SIG-M5 treated with dmso at 0.1 percent for 504 hours (cell line): ENCODE data around the gene HOXA5.

Source experiments
- DNase-seq: peaks from one replicate; lab custom pipeline; 2025; ENCODE audit not compliant: unreplicated experiment; lab: John Stamatoyannopoulos, UW

The HOXA5 gene

DNA sequence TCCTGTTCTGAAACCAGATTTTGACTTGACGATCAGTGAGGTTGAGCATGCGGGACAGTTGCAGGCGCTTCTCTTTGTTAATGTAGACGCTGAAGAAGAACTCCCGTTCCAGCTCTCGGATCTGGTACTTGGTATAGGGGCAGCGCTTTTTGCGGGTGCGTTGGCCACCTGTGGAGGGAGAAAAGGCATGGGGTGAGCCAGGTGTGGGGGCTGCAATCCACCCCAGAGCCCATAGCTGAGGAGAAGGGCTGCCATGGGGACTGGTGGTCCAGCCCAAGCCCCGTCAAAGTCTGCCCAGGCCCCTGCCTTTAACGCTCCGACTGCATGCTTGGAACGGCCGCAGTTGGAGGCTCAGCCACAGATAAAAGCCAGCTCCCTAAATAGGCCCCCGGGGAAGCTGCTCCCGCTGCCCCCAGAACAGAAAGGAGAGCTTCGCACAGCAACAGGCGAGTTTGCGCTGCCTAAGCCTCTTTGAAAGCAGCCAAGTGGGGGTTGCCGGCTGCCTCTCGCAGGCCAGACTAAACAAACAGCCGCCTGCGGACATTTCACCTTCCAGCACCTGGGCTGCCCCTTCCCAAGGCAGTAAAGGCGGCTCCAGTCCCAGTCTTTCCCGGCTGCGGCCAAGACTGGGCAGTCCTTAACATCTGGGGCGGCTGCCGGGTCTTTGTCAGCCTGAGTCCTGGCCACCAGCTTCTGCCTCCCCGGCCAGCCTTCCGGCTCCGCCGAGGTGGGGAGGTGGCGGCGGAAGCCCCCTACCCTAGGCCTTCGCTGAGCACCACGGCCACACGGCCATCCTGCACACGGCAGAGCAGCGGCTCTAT, 39.6 kb upstream of the HOXA5 start:
- DNase-seq: no peak

DNA sequence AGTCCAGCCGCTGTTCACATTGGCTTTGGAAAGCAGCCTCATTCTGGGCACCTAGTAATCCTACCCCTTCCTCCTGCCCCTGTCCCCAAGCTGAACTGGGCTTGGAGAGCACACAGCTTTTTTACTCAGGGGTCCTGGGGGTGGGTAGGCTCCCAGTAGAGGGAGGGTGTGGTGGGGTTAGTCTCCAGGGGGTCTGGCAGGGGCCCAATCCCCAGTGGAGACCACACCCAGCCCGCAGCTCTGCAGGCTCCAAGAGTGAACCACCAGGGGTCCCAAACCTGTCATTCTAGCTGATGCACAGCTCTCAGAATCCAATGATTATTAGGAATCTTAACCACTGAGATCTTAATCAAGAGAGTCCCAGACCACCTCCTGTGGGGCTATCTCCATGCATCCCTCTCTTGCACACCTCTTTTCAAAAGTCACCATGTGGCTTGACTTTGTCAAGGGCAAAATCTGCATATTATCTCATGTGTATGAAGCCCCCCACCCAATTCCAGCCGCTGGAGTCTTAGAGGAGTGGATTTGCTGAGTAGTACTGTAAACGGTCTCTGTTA, 38.9 kb upstream of the HOXA5 start:
- DNase-seq: no peak

DNA sequence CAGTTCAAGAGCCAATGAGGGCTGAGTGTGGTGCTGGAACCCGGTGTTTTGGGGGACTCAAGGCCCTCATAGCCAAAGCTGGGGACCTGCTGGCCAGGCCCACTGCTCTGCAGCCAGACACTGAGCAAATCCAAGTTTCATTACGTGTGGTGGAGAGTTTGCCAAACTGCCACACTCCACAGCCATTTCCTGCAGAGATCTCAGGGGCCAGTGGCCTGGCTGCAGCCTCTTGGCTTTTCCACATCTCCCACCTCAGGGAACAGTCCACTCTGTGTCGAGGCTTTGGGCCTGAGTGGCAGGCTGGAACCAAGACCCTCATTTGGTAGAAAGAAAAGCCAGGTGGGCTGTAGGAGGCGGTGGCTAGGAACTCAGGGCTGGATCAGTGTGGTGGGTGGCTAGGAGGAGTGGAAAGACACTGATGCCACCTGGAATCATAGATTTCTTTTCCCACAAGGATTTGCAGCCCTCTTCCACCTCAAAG, 38.4 kb upstream of the HOXA5 start:
- no peak for DNase-seq

DNA sequence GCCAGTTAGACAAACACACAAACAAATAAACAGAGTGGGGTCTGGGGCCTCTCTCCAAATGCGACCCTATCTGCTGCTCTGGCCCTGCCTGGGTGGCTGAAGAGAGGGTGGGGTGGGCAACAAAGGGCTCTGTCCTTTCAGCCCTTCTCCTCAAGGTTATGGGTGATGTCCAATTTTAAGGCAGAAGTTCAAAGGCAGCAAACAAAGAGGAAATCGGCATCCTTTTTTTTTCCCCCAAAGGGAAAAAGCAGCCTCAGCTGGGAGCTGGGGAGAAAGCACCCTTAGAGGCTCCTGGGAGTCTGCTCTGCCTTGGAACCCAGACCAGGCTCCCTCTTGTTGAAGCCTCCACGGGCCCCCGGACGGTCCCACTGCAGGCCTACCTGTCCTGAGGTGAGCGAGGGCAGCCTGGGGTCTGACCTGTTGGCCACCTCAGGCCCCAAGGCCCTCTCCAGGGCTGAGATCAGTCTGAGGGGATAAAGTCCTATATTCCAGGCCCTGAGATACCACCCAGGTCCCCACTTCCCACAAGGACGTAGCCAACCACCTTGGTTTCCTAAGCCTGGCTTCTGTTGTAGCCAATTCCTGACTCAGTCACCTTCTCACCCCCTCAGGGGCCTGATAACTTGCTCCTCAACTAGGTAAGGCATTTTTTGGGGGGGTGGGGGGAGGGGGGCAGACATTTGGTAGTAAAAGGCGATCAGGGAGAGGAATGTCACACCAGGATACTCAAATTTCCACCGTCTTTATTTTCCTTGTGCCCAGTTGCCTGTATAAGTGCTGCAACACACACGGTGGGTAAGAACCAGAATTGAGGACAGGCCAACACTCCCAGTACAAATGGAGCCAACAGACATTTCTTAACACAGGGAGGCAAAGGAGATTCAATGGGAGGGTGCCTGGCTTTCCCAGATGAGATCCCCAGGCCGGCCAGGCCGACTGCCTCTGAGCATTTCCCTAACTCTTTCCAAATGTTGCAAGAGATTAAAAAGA, 37.2 kb upstream of the HOXA5 start:
- no peak for DNase-seq

DNA sequence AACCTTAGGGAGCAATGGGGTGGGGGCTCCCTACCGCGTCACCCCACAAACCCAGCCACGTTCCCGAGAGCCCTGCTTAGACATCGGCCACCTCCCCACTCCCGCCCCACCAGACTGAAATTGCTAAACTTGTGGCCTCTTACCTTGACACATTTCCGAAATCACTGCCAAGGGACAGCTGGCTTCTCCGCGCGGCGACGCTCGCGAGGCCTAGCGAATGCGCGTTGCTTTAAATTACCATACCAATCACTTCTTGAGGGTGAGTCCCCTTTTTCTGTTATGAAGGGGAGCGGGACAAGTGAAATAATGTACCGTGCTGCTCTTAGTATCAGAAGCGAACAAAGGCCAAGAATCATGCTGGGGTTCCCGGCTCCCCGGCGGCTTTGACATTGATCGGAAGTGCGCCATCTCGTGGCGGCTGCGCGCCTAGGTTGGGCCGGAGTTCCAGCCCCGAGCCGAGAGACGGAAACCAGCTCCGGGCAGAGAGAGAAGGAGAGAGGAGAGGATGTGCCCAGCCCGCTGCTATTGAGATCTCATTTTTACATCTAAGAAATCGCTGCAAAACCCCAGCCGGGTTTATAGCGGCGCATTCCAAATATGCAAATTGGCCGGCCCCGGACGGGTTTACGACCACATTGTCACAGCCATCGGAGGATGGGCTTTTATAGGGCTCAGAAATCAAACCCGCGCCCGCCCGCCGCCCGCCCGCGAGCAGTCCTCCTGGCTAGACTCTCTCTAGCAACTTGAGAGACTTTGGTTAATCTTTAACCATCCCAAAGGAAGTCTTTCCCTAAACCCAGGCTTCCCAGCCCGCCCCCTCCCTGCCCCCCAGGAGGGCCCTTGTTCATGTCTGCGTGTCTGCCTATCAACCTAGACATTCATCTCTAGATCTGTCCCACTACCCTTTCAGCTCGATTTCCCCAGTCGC, 36.3 kb upstream of the HOXA5 start:
- no peak for DNase-seq

DNA sequence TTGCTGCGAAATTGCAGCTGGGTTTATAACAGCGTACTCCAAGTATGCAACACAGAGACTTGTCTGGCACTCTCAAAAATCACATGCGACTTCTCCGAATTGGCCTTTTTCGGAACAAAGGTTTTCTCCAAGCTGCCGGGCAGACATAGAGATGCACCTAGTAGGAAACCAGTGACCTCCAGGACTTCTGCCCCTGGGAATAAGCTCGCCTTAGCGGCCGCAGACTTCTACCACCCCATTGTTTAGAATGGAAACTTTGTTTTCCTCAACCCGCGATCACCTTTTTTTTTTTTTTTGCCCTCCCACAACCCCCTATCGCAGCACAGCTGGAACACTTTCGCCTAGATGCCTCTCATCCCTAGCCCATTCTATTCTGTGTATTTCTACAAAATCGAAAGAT, 35.5 kb upstream of the HOXA5 start:
- DNase-seq: no peak

DNA sequence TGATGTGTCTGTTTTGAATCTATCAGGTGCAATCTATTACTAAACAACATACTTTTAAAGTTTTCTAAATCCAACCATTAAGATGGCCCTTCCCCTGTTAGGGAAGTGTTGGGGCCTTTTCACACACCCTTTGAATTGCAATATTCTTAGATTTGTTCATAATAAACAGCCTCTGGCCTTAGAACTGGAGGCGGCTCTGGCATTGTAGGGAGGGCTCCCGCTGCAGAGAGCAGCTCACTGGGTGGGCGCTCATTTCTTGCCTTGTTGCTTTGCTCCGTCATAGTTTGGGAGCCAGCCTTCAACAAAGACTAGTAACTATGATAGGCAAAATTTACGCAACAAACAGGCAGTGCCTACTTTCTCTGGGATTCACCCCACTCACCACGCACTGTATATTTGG, 34.9 kb upstream of the HOXA5 start:
- DNase-seq: no peak

DNA sequence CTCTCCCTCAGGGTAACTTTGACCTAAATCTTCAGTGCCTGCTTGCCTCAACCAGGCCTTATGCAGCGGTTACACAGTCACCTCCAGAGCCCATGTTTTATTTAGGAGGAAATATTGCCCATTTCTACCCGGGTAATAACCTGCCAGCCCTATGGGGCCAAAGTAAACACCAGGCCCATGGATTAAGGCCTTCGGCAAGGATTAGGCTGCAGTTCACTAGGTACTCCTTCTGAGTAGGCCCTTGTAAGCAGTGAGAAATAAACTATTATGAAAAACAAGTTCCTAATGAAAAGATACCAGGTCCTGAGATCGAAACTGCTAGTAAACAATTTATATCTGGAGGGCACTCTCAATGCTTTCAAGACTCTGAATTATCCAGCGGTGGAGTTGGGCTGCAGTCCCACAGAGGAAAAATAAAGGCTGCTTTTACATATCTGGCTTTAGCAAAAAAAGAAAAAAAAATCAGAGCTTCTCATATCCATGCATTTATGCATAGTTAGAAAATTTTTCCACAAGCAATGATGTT, 34.4 kb upstream of the HOXA5 start:
- DNase-seq: no peak

DNA sequence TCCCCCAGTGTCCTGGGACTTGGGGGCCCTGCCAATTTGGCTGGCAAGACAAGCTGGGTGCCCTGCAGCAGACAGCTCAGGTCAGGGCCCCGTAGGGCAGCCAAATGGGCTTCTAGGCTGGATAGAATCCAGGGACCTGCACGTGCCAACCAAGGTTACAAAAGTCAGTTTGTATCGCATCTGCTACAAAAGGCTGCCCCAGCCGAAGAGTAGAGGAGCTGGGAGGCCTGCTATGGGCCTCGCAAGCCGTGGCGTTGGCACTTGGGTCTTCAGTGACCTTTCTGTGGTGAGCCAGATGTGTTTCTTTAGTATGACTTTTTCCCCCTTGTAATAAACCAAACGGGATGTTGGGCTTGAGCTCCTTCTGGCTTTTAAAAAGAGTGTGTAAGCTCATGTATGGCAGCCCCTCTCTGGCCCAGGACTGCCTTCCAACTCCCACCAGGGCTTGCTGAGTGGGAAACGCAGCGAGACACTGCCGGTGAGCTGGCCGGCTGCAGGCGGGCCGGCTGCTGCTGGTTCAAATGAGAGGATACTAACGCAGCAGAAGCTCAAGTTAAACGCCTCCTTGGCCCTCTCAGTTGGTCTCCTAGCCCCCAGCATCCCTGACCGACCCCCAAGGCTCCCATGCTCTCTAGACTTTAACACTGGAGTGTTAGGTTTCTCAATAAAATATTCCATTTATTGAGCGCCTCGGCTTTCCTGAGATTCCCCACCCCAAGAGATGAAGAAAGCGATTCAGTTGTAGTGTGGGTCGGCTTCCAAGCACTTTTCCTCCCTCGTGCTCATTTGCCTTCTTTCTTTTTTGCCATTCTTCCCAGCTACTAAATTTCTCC, 33.7 kb upstream of the HOXA5 start:
- no peak for DNase-seq

DNA sequence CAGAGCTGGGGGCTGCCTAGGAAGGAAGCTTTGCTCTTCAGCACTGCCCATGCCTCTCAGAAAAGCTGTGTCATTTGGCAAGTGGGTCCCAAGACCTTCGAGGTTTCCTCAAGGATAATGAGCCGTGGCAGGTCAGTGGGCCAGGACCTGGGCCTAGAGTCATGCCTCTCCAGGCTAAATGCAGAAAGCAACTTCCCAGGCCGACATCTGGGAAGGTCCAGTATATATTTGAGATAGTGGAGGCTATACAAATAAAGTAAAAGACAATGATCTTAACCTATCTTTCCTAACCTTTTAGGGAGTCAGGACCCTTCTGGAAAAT, 33.0 kb upstream of the HOXA5 start:
- no peak for DNase-seq

DNA sequence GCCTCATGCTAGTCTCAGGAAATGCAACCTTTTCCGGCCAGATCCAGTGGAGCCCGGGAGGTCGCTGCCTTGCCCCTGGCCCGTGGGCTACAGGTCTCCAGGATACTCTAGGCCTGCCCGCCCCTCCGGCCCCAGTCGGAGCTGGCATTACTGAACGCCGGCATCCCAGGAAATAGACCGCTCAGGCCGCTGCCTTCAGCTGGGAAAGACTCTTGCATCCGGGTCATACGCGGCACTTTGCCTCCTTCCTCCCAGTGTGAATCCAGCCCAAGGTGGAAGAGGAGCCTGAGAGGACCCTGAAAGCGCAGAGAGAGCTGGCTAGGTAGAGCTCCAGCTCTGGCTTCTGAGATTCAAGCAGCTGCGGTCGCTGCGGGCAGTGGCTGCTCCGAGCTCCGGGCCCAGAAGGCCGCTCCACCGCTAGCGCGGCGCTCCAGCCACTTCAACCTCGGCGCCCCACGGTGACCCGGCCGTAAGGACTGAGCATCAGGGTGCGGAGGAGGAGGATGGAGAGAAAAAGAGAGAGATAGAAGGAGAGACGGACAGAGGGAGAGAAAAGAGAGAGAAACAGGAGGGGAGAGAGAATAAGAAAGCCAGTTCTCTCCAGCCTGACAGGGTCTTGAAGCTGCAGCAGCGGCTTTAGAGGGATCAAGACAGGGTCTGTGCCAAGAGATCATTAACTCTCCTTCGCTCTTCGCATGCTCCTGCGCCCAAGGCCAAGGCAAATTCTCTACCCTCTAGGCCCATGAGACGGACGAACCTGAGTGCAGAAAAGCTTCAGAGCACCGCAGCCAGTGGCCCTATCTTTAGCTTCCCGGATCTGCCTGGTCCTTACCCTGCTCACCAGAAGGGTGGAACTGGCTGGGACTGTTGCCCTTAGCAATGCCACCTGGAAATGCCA, 32.4 kb upstream of the HOXA5 start:
- no peak for DNase-seq

DNA sequence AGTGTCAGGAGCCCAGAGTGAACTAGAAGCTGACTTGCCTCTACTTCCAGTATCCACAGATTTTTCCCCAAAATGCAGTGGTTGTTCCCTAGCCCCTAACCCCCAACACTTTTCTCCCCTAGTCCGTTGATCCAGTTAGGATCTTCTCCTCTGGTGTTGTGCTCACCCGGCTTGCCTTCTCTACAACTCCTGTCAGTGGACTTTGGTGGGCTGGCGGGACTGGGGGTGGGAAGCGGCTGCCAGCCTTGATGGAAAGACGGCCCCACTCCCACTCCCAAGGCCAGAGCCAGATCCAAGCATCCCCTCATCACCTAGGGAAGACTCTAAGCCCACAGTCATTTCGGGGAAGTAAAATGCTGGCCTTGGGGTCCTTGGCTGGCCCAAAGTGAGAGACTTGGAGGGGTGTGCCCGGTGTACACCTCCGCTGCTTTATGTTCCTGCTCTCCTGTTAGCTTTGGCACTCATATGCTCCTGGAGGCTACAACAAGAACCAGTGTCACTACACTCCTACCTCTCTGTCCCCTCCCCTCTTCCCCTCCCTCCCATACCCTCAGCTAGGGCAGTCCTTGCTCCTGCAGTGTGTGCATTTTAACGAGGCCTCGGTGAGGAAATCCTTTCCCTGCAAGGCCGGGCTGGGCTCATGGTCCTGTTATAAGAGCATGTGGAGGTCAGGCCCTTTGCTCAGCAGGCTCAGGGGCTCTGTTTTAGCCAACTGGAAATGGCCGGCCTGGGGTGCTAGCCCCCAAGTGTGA, 31.6 kb upstream of the HOXA5 start:
- no peak for DNase-seq

DNA sequence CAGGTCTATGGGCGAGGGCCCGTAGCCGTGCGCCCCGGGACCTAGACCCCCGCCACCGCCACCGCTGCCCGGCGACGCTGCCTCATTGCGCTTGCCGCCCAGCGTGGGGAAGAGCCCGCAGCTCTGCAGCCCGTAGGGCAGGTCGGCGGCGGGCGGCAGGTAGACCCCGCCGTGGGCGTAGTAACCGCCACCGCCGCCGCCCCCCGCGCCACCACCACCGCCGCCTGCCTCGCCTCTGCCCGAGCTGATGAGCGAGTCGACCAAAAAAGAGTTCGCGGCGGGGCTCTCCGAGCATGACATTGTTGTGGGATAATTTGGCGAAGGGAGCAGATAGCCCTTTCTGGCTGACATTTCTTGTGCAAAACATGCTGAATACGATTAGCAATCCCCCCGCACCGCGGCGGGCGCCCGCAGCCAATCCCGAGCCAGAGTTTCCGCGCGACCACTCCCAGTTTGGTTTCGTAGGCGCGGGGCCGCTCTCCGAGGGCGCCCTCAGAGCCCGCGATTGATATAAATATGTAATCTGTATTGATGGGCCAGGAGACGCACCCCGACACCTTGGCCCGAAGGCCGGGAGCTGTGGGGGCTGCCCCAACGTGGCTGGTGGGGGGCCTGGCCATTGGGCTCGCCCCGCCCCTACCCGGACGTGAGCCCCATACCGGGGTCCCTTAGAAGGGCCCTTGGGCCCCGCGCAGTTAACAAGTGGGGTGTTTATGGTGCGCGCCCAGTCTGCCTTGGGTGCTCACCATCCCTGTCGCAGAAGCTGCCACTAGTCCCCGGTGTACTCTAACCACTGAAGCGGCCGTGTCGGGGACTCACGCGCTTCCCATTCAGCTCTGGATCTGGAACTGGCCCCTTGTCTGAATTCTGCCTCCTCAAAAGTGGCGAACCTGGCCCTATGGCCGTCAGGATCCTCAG, 30.7 kb upstream of the HOXA5 start, which contains the start of gene HOXA10:
HOXA10 (minus strand) TSS at position 365 of the 918 bp plus-strand sequence; CDS start at position 351, 14 bp downstream.
- no peak for DNase-seq

DNA sequence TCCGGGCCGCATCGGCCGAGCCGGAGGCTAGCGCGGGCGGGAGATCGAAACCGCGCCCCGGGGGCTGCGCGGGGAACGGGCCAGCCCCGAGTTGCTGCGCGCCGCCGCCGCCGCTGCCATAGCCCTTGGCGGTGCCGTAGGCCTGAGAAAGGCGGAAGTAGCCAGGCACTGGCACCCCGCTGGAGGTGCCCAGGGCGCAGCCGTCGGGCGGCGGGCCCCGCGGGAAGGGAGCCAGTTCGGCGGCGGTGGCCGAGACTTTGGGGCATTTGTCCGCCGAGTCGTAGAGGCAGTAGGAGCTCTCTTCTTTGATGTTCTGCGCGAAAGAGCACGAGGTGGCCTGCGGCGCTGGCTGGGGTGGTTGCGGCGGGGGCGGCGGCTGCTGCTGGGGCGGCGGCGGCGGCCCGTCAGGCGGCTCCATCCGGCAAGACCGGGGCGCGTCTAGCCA, 30.1 kb upstream of the HOXA5 start:
- no peak for DNase-seq

DNA sequence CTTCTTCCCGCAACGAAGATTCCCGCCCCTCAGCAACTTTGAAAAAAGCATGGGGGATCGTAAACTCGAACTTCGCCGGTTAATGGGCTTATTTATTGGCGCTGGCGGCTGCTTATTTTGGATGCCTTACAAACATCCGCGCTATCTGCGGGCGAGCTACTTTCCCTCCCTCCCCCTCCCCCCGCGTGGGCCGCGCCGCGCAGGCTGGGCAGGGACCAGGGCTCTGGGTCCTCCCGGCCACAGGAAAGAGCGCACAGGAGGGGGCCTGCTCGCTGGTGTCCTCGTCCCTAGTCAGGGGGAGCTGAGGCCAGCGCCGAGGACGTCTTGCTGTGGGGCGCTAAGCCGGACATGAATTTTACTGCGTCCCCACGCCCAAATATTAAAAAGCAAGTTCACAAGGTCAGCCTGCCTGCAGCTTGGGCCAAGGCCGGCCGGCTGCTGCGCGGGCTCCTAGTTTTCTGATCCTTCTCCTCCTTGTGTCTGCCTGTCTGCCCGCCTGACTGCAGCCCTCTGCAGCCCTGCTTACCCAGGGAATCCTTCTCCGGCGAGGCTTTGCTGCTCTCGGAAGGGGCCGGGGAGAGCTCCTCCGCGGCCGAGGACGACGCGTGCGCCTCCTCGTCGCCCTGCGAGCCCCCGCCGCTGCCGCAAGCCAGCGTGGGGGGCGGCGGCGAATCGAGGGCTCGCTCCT, 29.5 kb upstream of the HOXA5 start:
- DNase-seq: no peak

DNA sequence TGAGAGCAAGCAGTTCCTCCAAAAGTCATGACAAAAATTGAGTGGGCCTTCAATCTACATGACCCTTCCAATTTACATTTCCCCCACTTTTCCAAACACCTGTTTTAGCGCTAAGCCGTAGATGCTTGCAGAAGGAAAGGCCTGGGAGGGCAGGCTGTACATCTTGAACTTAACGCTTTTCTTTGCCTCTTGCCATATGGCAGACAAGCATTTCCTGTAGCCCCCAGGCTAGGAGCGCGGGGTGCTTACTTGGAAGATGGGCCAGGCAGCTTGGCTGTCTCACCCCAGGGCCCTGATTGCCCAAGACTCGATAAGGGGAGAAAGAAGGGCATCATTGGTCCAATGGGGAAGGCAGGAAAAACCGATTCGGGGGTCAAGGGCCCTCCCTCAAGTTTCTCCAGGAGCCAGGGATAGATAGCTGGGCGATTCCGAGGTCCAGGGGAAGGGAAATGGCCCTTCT, 28.9 kb upstream of the HOXA5 start:
- DNase-seq: no peak
